ENCODE data around the gene NAALADL2.
"Not testable (repeated sequence)": the region's sequence is repeated elsewhere in the genome, so short reads cannot be mapped to it uniquely, and the experiment has no call there.

Gene NAALADL2

GRCh38 chr3:175269394-175269793, 410.3 kb downstream of the NAALADL2 start:
- Histone ChIP-seq H3K36me3 (ENCODE audit: insufficient read depth) (no peaks in the 10 kb centered on the region), H3K79me2 (ENCODE audit: insufficient read depth, low read depth) (no peaks in the 10 kb centered on the region), H3K4me3 (IDR thresholded peaks at IDR 0.05; ENCODE audit: insufficient read depth, low read depth, low read length) (no peak overlapping the region), H4K20me1 (ENCODE audit: insufficient read depth) (no peaks in the 10 kb centered on the region), H3K27ac (no peak overlapping the region), H3K4me1 (ENCODE audit: low read depth, poor library complexity, severe bottlenecking) (no peaks in the 10 kb centered on the region), H3K4me2 (no peak overlapping the region), H3K27me3 (ENCODE audit: insufficient read depth, low read depth) (no peaks in the 10 kb centered on the region), H2AFZ (ENCODE audit: low read depth) (no peak overlapping the region), H3K9ac (no peak overlapping the region)
- no peak for TF ChIP-seq CTCF (conservative IDR thresholded peaks at IDR 0.05; ENCODE audit: low read depth, low read length)

- Histone ChIP-seq H3K4me1 (ENCODE audit: low read depth, poor library complexity, severe bottlenecking) (no peaks in the 10 kb centered on the region), H2AFZ (ENCODE audit: low read depth) (no peak overlapping the region), H3K79me2 (ENCODE audit: insufficient read depth, low read depth) (no peaks in the 10 kb centered on the region), H3K36me3 (ENCODE audit: insufficient read depth) (no peaks in the 10 kb centered on the region), H3K27me3 (ENCODE audit: insufficient read depth, low read depth) (no peaks in the 10 kb centered on the region), H3K4me2 (no peak overlapping the region), H3K4me3 (IDR thresholded peaks at IDR 0.05; ENCODE audit: insufficient read depth, low read depth, low read length) (no peak overlapping the region), H3K9ac (no peak overlapping the region), H3K27ac (no peak overlapping the region), H4K20me1 (ENCODE audit: insufficient read depth) (no peaks in the 10 kb centered on the region)
- no peak for TF ChIP-seq CTCF (conservative IDR thresholded peaks at IDR 0.05; ENCODE audit: low read depth, low read length)
These were observed 411.2 kb downstream of the NAALADL2 start for GRCh38 chr3:175270198-175270837.

GRCh38 chr3:175270866-175271265, 411.7 kb downstream of the NAALADL2 start:
- no peak overlapping the region for H3K9ac ChIP-seq
- no peaks in the 10 kb centered on the region for H4K20me1 ChIP-seq (ENCODE audit: insufficient read depth)
- no peak overlapping the region for H3K4me3 ChIP-seq (IDR thresholded peaks at IDR 0.05; ENCODE audit: insufficient read depth, low read depth, low read length)
- no peak overlapping the region for H3K4me2 ChIP-seq
- no peaks in the 10 kb centered on the region for H3K4me1 ChIP-seq (ENCODE audit: low read depth, poor library complexity, severe bottlenecking)
- no peak overlapping the region for H3K27ac ChIP-seq
- TF ChIP-seq CTCF (conservative IDR thresholded peaks at IDR 0.05; ENCODE audit: low read depth, low read length), result no peak
- H3K79me2 ChIP-seq (ENCODE audit: insufficient read depth, low read depth), result no peaks in the 10 kb centered on the region
- no peaks in the 10 kb centered on the region for H3K36me3 ChIP-seq (ENCODE audit: insufficient read depth)
- no peaks in the 10 kb centered on the region for H3K27me3 ChIP-seq (ENCODE audit: insufficient read depth, low read depth)
- H2AFZ ChIP-seq (ENCODE audit: low read depth), result no peak overlapping the region

- not testable (repeated sequence) for H3K4me1 ChIP-seq (ENCODE audit: low read depth, poor library complexity, severe bottlenecking); H2AFZ ChIP-seq (ENCODE audit: low read depth); H3K27ac ChIP-seq; H3K27me3 ChIP-seq (ENCODE audit: insufficient read depth, low read depth); H3K9ac ChIP-seq; H4K20me1 ChIP-seq (ENCODE audit: insufficient read depth); H3K4me3 ChIP-seq (IDR thresholded peaks at IDR 0.05; ENCODE audit: insufficient read depth, low read depth, low read length); H3K36me3 ChIP-seq (ENCODE audit: insufficient read depth); H3K79me2 ChIP-seq (ENCODE audit: insufficient read depth, low read depth); H3K4me2 ChIP-seq
These were observed 412.3 kb downstream of the NAALADL2 start for GRCh38 chr3:175271465-175271864.

- Histone ChIP-seq H3K4me2 (no peak overlapping the region), H3K36me3 (ENCODE audit: insufficient read depth) (no peaks in the 10 kb centered on the region), H2AFZ (ENCODE audit: low read depth) (no peak overlapping the region), H3K27ac (no peak overlapping the region), H3K4me3 (IDR thresholded peaks at IDR 0.05; ENCODE audit: insufficient read depth, low read depth, low read length) (no peak overlapping the region), H3K9ac (no peak overlapping the region), H3K79me2 (ENCODE audit: insufficient read depth, low read depth) (no peaks in the 10 kb centered on the region), H4K20me1 (ENCODE audit: insufficient read depth) (no peaks in the 10 kb centered on the region), H3K4me1 (ENCODE audit: low read depth, poor library complexity, severe bottlenecking) (no peaks in the 10 kb centered on the region), H3K27me3 (ENCODE audit: insufficient read depth, low read depth) (no peaks in the 10 kb centered on the region)
- no peak for TF ChIP-seq CTCF (conservative IDR thresholded peaks at IDR 0.05; ENCODE audit: low read depth, low read length)
These were observed 413.3 kb downstream of the NAALADL2 start for GRCh38 chr3:175272392-175272791.
